Progenitor cell of endocrine pancreas (in vitro differentiated cells): Measurements from ENCODE around the gene SPNS1. TPM values are rescaled to one million over a fixed set of nuclear protein-coding genes. Genes with fewer than 3 reads are reported as not detected.
"Not testable (repeated sequence)": the region's sequence is repeated elsewhere in the genome, so short reads cannot be mapped to it uniquely, and the experiment has no call there.

Source experiments
- DNase-seq: peaks from one replicate; pipeline ENCODE4 v3.0.0; 2021; ENCODE audit warnings: low spot score; ENCODE audit not compliant: unreplicated experiment
- H3K27ac Mint-ChIP-seq: 2 replicates; pipeline ENCODE4 v1.8.0; 2021; ENCODE audit warnings: mild to moderate bottlenecking, moderate library complexity, mixed read lengths
- H3K27me3 Mint-ChIP-seq: 2 replicates; pipeline ENCODE4 v1.8.0; 2021; ENCODE audit warnings: mixed read lengths
- H3K36me3 Mint-ChIP-seq: 2 replicates; pipeline ENCODE4 v1.8.0; 2022; ENCODE audit warnings: mixed read lengths; ENCODE audit not compliant: insufficient read depth
- H3K4me1 Mint-ChIP-seq: 2 replicates; pipeline ENCODE4 v1.8.0; 2021; ENCODE audit warnings: low read depth, mixed read lengths
- H3K4me3 Mint-ChIP-seq: 2 replicates; pipeline ENCODE4 v1.8.0; 2021; ENCODE audit warnings: low read depth, mild to moderate bottlenecking, moderate library complexity, mixed read lengths
- H3K9me3 Mint-ChIP-seq: 2 replicates; pipeline ENCODE4 v1.8.0; 2021; ENCODE audit warnings: low read depth, mixed read lengths
- CTCF ChIP-seq: fragments of 200-600 bp; sonication (generic); IDR thresholded peaks from one replicate; pipeline ENCODE4 v1.5.0; 2021; ENCODE audit warnings: antibody characterized with exemption, mild to moderate bottlenecking; ENCODE audit not compliant: unreplicated experiment
- total RNA-seq: library from RNA; stranded (reverse); gene quantifications from 2 replicates; pipeline ENCODE4 v1.2.1, GENCODE V29; 2021

The SPNS1 gene
- total RNA-seq, 1 donor from 2014 or later = 41.1 TPM

- no peaks in the 10 kb centered on the region for H3K9me3 Mint-ChIP-seq
- H3K27ac Mint-ChIP-seq = peak overlapping the region; percentile 73
Observed at GRCh38 chr16:28975158-28975599, 601 bp downstream of the SPNS1 start.

GRCh38 chr16:28977703-28978662 is 3.4 kb downstream of the SPNS1 start:
- peak overlapping the region; percentile 33 for H3K4me3 Mint-ChIP-seq
- peak; percentile 38 for DNase-seq
- no peak overlapping the region for H3K27ac Mint-ChIP-seq
- H3K4me1 Mint-ChIP-seq = peaks cover 9% of the 10 kb centered on the region
- H3K27me3 Mint-ChIP-seq = no peaks in the 10 kb centered on the region
- TF ChIP-seq CTCF = peak; percentile 71
- H3K36me3 Mint-ChIP-seq = peaks cover 9% of the 10 kb centered on the region
- H3K9me3 Mint-ChIP-seq = no peaks in the 10 kb centered on the region

More at GRCh38 chr16:28975158-28975599, 601 bp downstream of the SPNS1 start:
- Mint-ChIP-seq H3K4me3 (peak overlapping the region; percentile 90), H3K36me3 (peaks cover 2% of the 10 kb centered on the region), H3K4me1 (peaks cover 9% of the 10 kb centered on the region), H3K27me3 (no peaks in the 10 kb centered on the region)
- DNase-seq = no peak
- no peak for TF ChIP-seq CTCF

- TF ChIP-seq CTCF = peak; percentile 36
- H3K36me3 Mint-ChIP-seq = peaks cover 14% of the 10 kb centered on the region
- not testable (repeated sequence) for H3K4me3 Mint-ChIP-seq, H3K27ac Mint-ChIP-seq, DNase-seq, H3K27me3 Mint-ChIP-seq, H3K9me3 Mint-ChIP-seq, H3K4me1 Mint-ChIP-seq
Observed at GRCh38 chr16:28980330-28980729, 5.8 kb downstream of the SPNS1 start.

DNA sequence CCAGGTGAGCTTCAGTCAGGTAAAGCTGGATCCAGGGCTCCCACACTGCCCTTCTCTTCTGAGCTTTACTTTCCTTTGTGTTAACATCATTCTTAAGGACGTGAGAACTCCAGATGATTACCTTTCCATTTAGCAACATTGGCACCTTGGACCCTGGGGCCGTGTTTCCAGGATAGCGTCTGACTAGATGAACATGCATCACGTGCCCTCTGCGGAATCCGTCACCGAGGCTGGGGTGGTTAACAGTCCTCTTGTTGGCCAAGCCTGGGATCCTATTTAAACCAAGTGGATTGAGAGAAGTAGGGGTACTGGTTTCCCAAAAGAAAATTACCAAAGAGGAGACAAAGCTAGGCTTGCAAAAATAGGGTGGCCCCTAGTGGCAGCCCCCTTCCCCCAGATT is 6.4 kb downstream of the SPNS1 start:
- H3K4me3 Mint-ChIP-seq = no peak overlapping the region
- DNase-seq = no peak
- no peak for TF ChIP-seq CTCF
- H3K9me3 Mint-ChIP-seq = no peaks in the 10 kb centered on the region
- H3K36me3 Mint-ChIP-seq = peaks cover 14% of the 10 kb centered on the region
- H3K27me3 Mint-ChIP-seq = no peaks in the 10 kb centered on the region
- no peaks in the 10 kb centered on the region for H3K4me1 Mint-ChIP-seq
- H3K27ac Mint-ChIP-seq = no peak overlapping the region

DNA sequence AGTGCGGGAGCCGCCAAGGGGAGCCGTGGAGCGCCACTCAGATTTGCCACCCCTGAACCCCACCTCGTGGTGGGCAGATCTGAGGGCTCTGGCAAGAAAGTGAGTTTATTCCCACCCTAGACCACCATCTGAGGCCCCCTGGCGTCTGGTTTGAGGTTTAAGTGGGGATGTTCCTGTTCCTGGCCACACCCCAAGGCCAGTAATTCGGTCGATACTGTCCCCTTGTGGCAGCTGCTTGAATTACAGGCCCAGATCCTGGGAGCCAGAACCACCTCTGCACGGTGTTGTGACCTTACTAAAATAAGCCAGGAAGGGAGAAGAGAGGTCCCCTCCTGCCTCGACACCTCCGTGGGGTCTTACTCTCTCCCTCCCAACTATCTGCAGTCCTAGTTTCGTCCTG is 6.9 kb downstream of the SPNS1 start:
- Mint-ChIP-seq H3K36me3 (peaks cover 14% of the 10 kb centered on the region), H3K27me3 (no peaks in the 10 kb centered on the region), H3K4me3 (no peak overlapping the region), H3K27ac (no peak overlapping the region), H3K9me3 (no peaks in the 10 kb centered on the region), H3K4me1 (no peaks in the 10 kb centered on the region)
- no peak for DNase-seq
- peak; percentile 52 for TF ChIP-seq CTCF
